Upper lobe of left lung (tissue), 4 donors: ENCODE results near the gene PIK3CD.

Experiments used
- CTCF ChIP-seq, 6 experiments: fragments of 450-650 bp in 4 of 6; fragments of 200-600 bp in 2 of 6; sonication (generic) in 2 of 6; IDR thresholded peaks; one replicate each; pipeline ENCODE4 v1.5.1; 2016 to 2019; ENCODE audit warnings: antibody characterized with exemption in 6 of 6
- EP300 ChIP-seq, 4 donors: sonication (generic); formaldehyde crosslinking; IDR thresholded peaks; one replicate each; pipeline ENCODE4 v1.5.1; 2017; ENCODE audit warnings: antibody characterized with exemption in 4 of 4, control low read depth in 2 of 4

DNA sequence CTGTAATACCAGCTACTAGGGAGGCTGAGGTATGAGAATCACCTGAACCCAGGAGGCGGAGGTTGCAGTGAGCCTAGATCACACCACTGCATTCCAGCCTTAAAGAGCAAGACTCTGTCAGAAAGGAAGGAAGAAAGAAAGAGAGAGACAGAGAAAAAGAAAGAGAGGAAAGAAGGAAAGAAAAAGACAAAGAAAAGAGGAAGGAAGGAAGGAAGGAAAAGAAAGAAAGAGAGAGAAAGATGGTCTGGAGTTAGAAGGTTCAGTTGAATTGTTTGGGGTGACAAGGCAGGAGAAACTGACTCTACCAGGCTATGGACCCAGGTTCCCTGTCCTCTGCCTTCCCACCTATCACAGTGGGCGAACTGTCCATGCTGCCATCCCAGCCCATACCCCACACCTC, 27.4 kb upstream of the PIK3CD start:
- TF ChIP-seq EP300 (IDR thresholded peaks at IDR 0.05) (no peak), CTCF (IDR thresholded peaks at IDR 0.05) (no peak)
